K562 (cell line): ENCODE results near the gene SFXN2. TPM values are rescaled to one million over a fixed set of nuclear protein-coding genes. Genes with fewer than 3 reads are reported as not detected.

Experiments
- ATAC-seq: fragments of 200-7000 bp; cut with Tn5 transposase; 3 replicates; pipeline ENCODE4 v1.9.1; 2020; ENCODE audit warnings: moderate library complexity
- Bru-seq: library from RNA; stranded (reverse); fragments of 400-500 nt; gene quantifications from one replicate; lab custom pipeline; 2021; lab: Mats Ljungman, UMichigan
- BruChase-seq, 2 experiments: library from RNA; stranded (reverse); fragments of 400-500 nt; gene quantifications; one replicate each; lab custom pipeline; 2021; lab: Mats Ljungman, UMichigan
- BruUV-seq: library from RNA; stranded (reverse); fragments of 400-500 nt; replicated peaks from 2 replicates; lab custom pipeline; 2021; lab: Mats Ljungman, UMichigan
- CTCF ChIA-PET: fragments of 300-600 bp; formaldehyde crosslinking; extraction: SDS; loops from one replicate; lab custom pipeline; 2021; ENCODE audit warnings: low intra/inter-chr PET ratio; lab: Yijun Ruan, JAX
- POLR2A ChIA-PET: fragments of 300-600, 350-650 bp; sonication (Branson Sonifier 250); formaldehyde crosslinking; extraction: SDS; loops from one replicate; lab custom pipeline; 2021; ENCODE audit warnings: antibody characterized with exemption, inconsistent platforms; lab: Yijun Ruan, JAX
- DNase-seq, 4 experiments: peaks; one replicate each; pipeline versions ENCODE4 v3.0.0 to v3.0.0-alpha.2; 2011 to 2018; ENCODE audit warnings: low spot score in 3 of 4, mixed read lengths in 3 of 4; ENCODE audit errors: extremely low read depth in 1 of 4
- FAIRE-seq: peaks from 2 replicates; lab custom pipeline; 2011; peaks lifted over from hg19 to GRCh38; lab: Jason Lieb, UNC
- H2AFZ ChIP-seq: 2 replicates; pipeline ENCODE4 v1.6.0; 2011; ENCODE audit warnings: low read depth, low read length, control low read depth, inconsistent platforms
- H3K27ac ChIP-seq: fragments of 200-600 bp; 3 replicates; pipeline ENCODE4 v1.8.0; 2011; ENCODE audit warnings: low read depth, mild to moderate bottlenecking, control low read depth, inconsistent platforms, low read length, moderate library complexity, mixed read lengths; ENCODE audit errors: extremely low read depth
- H3K27me3 ChIP-seq, 2 experiments: fragments of 300-600 bp in 1 of 2; 2 replicates in 1 of 2; 3 replicates in 1 of 2; pipeline versions ENCODE4 v1.6.0 to v1.8.0; 2011; ENCODE audit warnings: inconsistent platforms in 2 of 2, low read length in 2 of 2, mild to moderate bottlenecking in 1 of 2, mixed read lengths in 1 of 2, moderate library complexity in 1 of 2; ENCODE audit not compliant: control insufficient read depth in 2 of 2, insufficient read depth in 2 of 2
- H3K36me3 ChIP-seq: fragments of 300-600 bp; 3 replicates; pipeline ENCODE4 v1.8.0; 2011; ENCODE audit warnings: mild to moderate bottlenecking, low read length, inconsistent platforms; ENCODE audit not compliant: control insufficient read depth, insufficient read depth
- H3K4me1 ChIP-seq, 2 experiments: fragments of 200-600 bp in 1 of 2; replicated peaks in 1 of 2; 2 replicates in 1 of 2; 3 replicates in 1 of 2; pipeline versions ENCODE4 v1.5.1 to v1.8.0; 2011; ENCODE audit warnings: inconsistent platforms in 2 of 2, low read length in 2 of 2, mild to moderate bottlenecking in 1 of 2, mixed read lengths in 1 of 2, moderate library complexity in 1 of 2; ENCODE audit not compliant: control insufficient read depth in 2 of 2, insufficient read depth in 2 of 2
- H3K4me2 ChIP-seq: 2 replicates; pipeline ENCODE4 v1.6.1; 2011; ENCODE audit warnings: low read length, control low read depth, inconsistent platforms, mixed read lengths; ENCODE audit not compliant: insufficient read depth
- H3K4me3 ChIP-seq: fragments of 200-600 bp; sonication (generic), shearing (Covaris generic); 2 replicates; pipeline ENCODE4 v1.5.1; 2016; ENCODE audit warnings: control low read depth, inconsistent platforms
- H3K79me2 ChIP-seq: fragments of 200-600 bp; 3 replicates; pipeline ENCODE4 v1.8.0; 2011; ENCODE audit warnings: low read length, inconsistent platforms; ENCODE audit not compliant: control insufficient read depth, insufficient read depth
- H3K9ac ChIP-seq, 2 experiments: 2 replicates each; pipeline versions ENCODE4 v1.6.0 to v1.6.1; 2011; ENCODE audit warnings: low read depth in 2 of 2, low read length in 2 of 2, control low read depth in 1 of 2, inconsistent platforms in 1 of 2, mild to moderate bottlenecking in 1 of 2, mixed read lengths in 1 of 2; ENCODE audit not compliant: insufficient read depth in 1 of 2
- H3K9me1 ChIP-seq: one replicate; pipeline ENCODE4 v1.6.0; 2011; ENCODE audit warnings: inconsistent platforms, mild to moderate bottlenecking, low read length, moderate library complexity; ENCODE audit not compliant: control insufficient read depth, insufficient read depth
- H3K9me3 ChIP-seq: replicated peaks from 2 replicates; pipeline ENCODE4 v1.5.1; 2011; ENCODE audit warnings: low read depth, low read length, inconsistent platforms; ENCODE audit not compliant: control insufficient read depth, insufficient read depth
- H4K20me1 ChIP-seq: replicated peaks from 2 replicates; pipeline ENCODE4 v1.6.1; 2011; ENCODE audit warnings: low read length, inconsistent platforms, mixed read lengths; ENCODE audit not compliant: control insufficient read depth, insufficient read depth
- CTBP1 ChIP-seq: fragments of 450-650 bp; IDR thresholded peaks from 2 replicates; pipeline ENCODE4 v1.6.1; 2016; ENCODE audit warnings: borderline replicate concordance
- MAX ChIP-seq: sonication (generic); formaldehyde crosslinking; IDR thresholded peaks from 2 replicates; pipeline ENCODE4 v1.9.0; 2022; ENCODE audit warnings: mild to moderate bottlenecking, missing genetic modification reagents
- POLR2A ChIP-seq: fragments of 450-650 bp; conservative IDR thresholded peaks from 2 replicates; pipeline ENCODE4 v1.6.1; 2016
- SUPT5H ChIP-seq: fragments of 450-650 bp; IDR thresholded peaks from 2 replicates; pipeline ENCODE4 v1.6.1; 2016
- YY1 ChIP-seq, 3 experiments: IDR thresholded peaks; 2 replicates each; pipeline ENCODE4 v1.6.1; 2011; ENCODE audit warnings: low read length in 2 of 3, mild to moderate bottlenecking in 2 of 3, moderate library complexity in 2 of 3, borderline replicate concordance in 1 of 3, control low read depth in 1 of 3, low read depth in 1 of 3; ENCODE audit not compliant: insufficient read depth in 3 of 3, insufficient replicate concordance in 2 of 3, control insufficient read depth in 1 of 3, insufficient read length in 1 of 3; ENCODE audit errors: extremely low read depth in 1 of 3
- WGBS: fragments of 100-300 bp; shearing (Covaris generic); methylation state at CpG from one replicate; pipeline ENCODE4 v1.1.6; 2016; ENCODE audit warnings: low coverage, mixed read lengths; ENCODE audit not compliant: insufficient coverage; ENCODE audit errors: missing lambda C conversion rate; 5-methylcytosine and 5-hydroxymethylcytosine counted together
- in situ Hi-C: fragments of 300-500 bp; cut with MboI; formaldehyde crosslinking; loops from 4 replicates; pipeline ENCODE4 v1.15.0; 2018; ENCODE audit warnings: inconsistent platforms, mixed read lengths
- intact Hi-C: fragments of 100-400 bp; cut with micrococcal nuclease; formaldehyde crosslinking; loops from 2 replicates; pipeline ENCODE4 v1.14.2; 2022
- long read RNA-seq, 3 experiments: library from polyadenylated mRNA in 2 of 3; library from RNA in 1 of 3; unstranded in 2 of 3; stranded (forward) in 1 of 3; transcript quantifications; one replicate each; pipeline ENCODE4 v2.0.0, GENCODE V29; 2019 to 2022
- polyA minus RNA-seq, 3 experiments: library from RNA; depleted of rRNA, polyadenylated mRNA; stranded (reverse); fragments of >200 nt; gene quantifications; 2 replicates each; pipeline ENCODE4 v1.2.3, GENCODE V29; 2011
- polyA plus RNA-seq, 8 experiments: library from polyadenylated mRNA; depleted of rRNA in 4 of 8; stranded (reverse) in 5 of 8; unstranded in 3 of 8; fragments of >200 nt; fragmentation: Nextera tagmentation in 2 of 8; fragmentation: Illumina TruSeq in 1 of 8; extraction: Ambion mirVana in 2 of 8; extraction: Trizol in 1 of 8; gene quantifications; 2 replicates each; pipeline versions ENCODE4 v1.2.1 to v1.2.3, GENCODE V29; 2011 to 2014; ENCODE audit warnings: inconsistent platforms in 1 of 8, missing spikeins in 1 of 8
- total RNA-seq, 7 experiments: library from RNA; depleted of rRNA in 6 of 7; stranded (reverse); fragments of >200 nt in 6 of 7; fragmentation: Illumina TruSeq in 2 of 7; extraction: Trizol in 2 of 7; gene quantifications; 2 replicates each; pipeline versions ENCODE4 v1.2.1 to v1.2.3, GENCODE V29; 2011 to 2021; ENCODE audit warnings: low replicate concordance in 1 of 7
- TF ChIP-seq, protein P1 (sequence below): fragments of 450-650 bp; IDR thresholded peaks from 2 replicates; pipeline ENCODE4 v1.6.1; 2016; ENCODE audit warnings: borderline replicate concordance
- TF ChIP-seq, protein P2 (sequence below): sonication (generic); formaldehyde crosslinking; IDR thresholded peaks from 2 replicates; pipeline ENCODE4 v1.8.0; 2022; ENCODE audit warnings: mild to moderate bottlenecking, missing genetic modification reagents

The SFXN2 gene
- total RNA-seq (2011; cell fraction: chromatin; rRNA removed; ENCODE audit: low replicate concordance), result 14.9 and 58.6 TPM in 2 replicates
- 43.2 and 44.1 TPM in 2 replicates for total RNA-seq (2011; cell fraction: nucleolus; rRNA removed)
- total RNA-seq (2011; cell fraction: nucleoplasm; rRNA removed), result 24.3 and 31.1 TPM in 2 replicates
- total RNA-seq (2014; rRNA removed), result 7.3 and 11.4 TPM in 2 replicates
- total RNA-seq (2014; rRNA removed; fragmentation: Illumina TruSeq; extraction: Trizol), result 17.1 and 22.5 TPM in 2 replicates
- 14.6 and 15.7 TPM in 2 replicates for total RNA-seq (2015; rRNA removed; fragmentation: Illumina TruSeq; extraction: Trizol)
- 20.6 and 23.8 TPM in 2 replicates for total RNA-seq (2021)
- 10.7 and 14.5 TPM in 2 replicates for polyA plus RNA-seq (2011; rRNA removed)
- 14.2 and 18.2 TPM in 2 replicates for polyA plus RNA-seq (2011; cell fraction: cytosol; rRNA removed)
- polyA plus RNA-seq (2011; cell fraction: nucleus; rRNA removed), result 15.5 and 26.3 TPM in 2 replicates
- 8.3 and 15.5 TPM in 2 replicates for polyA plus RNA-seq (2012)
- polyA plus RNA-seq (2014; fragmentation: Illumina TruSeq; extraction: Trizol), result 23.7 and 24.1 TPM in 2 replicates
- 10 to 100 TPM; 12.0 to 20.4 TPM for polyA plus RNA-seq (2014; fragmentation: Nextera tagmentation; extraction: Ambion mirVana)
- 13.9 and 23.3 TPM in 2 replicates for polyA plus RNA-seq (2014; rRNA removed)
- 12.0 and 24.9 TPM in 2 replicates for polyA minus RNA-seq (2011; rRNA and poly(A)+ RNA removed)
- 13.3 and 15.2 TPM in 2 replicates for polyA minus RNA-seq (2011; cell fraction: cytosol; rRNA and poly(A)+ RNA removed)
- polyA minus RNA-seq (2011; cell fraction: nucleus; rRNA and poly(A)+ RNA removed), result 20.9 and 24.4 TPM in 2 replicates
- percentile 69 among the genes with signal in this experiment for Bru-seq, nascent RNA
- percentile 51 among the genes with signal in this experiment for BruChase-seq, experiment 1, labeled RNA remaining after a 2-hour chase
- BruChase-seq, experiment 2, labeled RNA remaining after a 6-hour chase, result percentile 46 among the genes with signal in this experiment
- long read RNA-seq, experiment 1, full-length matches to known transcripts, result 34 of 56 reads
- long read RNA-seq, experiment 1, partial matches to known transcripts, result 7 of 56 reads
- long read RNA-seq, experiment 1, other reads (novel, unspliced or antisense), result 15 of 56 reads
- long read RNA-seq, experiment 2, full-length matches to known transcripts, result 6 of 20 reads
- long read RNA-seq, experiment 2, partial matches to known transcripts, result 2 of 20 reads
- long read RNA-seq, experiment 2, other reads (novel, unspliced or antisense), result 12 of 20 reads
- long read RNA-seq, experiment 3, full-length matches to known transcripts, result 4 of 7 reads
- long read RNA-seq, experiment 3, partial matches to known transcripts, result 2 of 7 reads
- long read RNA-seq, experiment 3, other reads (novel, unspliced or antisense), result 1 of 7 reads

DNA sequence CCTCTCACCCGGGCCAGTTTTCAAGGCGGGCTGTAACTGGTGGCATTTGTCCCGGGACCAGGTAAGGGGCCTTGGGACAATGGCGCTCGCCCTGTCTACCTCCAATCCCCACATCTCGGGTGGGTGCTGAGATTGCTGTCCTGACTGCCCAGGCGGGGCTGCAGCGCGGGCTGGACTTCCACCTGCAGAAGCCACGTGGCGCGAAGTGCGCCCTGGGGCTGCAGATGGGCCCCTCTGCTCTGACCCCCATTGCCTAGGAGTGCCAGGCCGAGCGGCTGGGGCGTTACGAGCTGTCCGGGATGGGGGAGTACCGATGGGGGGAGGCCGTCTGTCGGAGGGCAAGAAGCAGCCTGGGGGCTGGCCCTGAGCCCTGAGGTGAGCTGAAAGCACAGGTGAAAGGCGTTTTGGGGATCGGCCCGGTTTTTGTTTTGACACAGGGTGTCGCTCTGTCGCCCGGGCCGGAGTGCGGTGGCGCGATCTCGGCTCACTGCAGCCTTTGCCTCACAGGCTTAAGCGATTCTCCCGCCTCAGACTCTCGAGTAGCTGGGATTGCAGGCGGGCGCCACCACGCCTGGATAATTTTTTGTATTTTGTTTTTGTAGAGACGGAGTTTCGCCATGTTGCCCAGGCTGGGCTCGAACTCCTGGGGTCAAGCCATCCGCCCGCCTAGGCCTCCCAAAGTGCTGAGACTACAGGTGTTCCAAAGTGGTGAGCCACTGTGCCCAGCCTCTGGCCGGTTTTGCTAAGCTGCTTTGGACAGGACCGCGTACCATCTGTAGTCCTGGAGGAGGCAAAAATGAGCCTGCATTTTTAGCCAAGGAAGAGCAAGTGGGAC is at the start of gene SFXN2:
SFXN2 (plus strand) TSS at position 16 of the 835 bp plus-strand sequence. CDS start 12,001 bp downstream, outside the sequence.
- H3K9ac ChIP-seq, result peak within 1 kb of the TSS; percentile 71 to 91
- H3K4me2 ChIP-seq, result peak within 1 kb of the TSS; percentile 87
- H4K20me1 ChIP-seq, result no peaks in the 10 kb centered on the region
- H3K4me1 ChIP-seq, result peaks cover 20% of the 10 kb centered on the region in 2 experiments; a peak in 4 of 5 replicates
- POLR2A ChIA-PET, result interaction anchor here (0.5 to 1.6 kb wide), 6 partner anchors 10 to 233 kb away, joined by 3 to 5 read pairs (median 3); partner anchors contain the start of genes TRIM8 and WBP1L
- FAIRE-seq (no peak), DNase-seq (peak in 1 of 4 experiments; percentile 66), ATAC-seq (peak; percentile 31)
- CTCF ChIA-PET, result no interaction called here
- H2AFZ ChIP-seq, result peak within 1 kb of the TSS; percentile 87
- WGBS, result 1% methylated on average over 32 of the region's 46 CpGs
- no peaks in the 10 kb centered on the region for H3K9me1 ChIP-seq
- no peaks in the 10 kb centered on the region for H3K27me3 ChIP-seq
- H3K4me3 ChIP-seq, result peak within 1 kb of the TSS; percentile 95
- H3K9me3 ChIP-seq, result no peaks in the 10 kb centered on the region
- intact Hi-C loops, result loop anchor here (5.0 kb wide), 2 partner anchors 43 to 68 kb away; no protein-coding TSS in a partner anchor
- H3K79me2 ChIP-seq, result peaks cover 81% of the 10 kb centered on the region
- H3K27ac ChIP-seq, result peak within 1 kb of the TSS; percentile 83
- TSS peak; percentile 71 for BruUV-seq
- H3K36me3 ChIP-seq, result peaks cover 21% of the 10 kb centered on the region
- in situ Hi-C loops, result no loop called here
- peak; percentile 64 for TF ChIP-seq SUPT5H
- peak; percentile 47; the same call in 1 of the 2 replicates for TF ChIP-seq CTBP1
- TF ChIP-seq, protein P1, sequence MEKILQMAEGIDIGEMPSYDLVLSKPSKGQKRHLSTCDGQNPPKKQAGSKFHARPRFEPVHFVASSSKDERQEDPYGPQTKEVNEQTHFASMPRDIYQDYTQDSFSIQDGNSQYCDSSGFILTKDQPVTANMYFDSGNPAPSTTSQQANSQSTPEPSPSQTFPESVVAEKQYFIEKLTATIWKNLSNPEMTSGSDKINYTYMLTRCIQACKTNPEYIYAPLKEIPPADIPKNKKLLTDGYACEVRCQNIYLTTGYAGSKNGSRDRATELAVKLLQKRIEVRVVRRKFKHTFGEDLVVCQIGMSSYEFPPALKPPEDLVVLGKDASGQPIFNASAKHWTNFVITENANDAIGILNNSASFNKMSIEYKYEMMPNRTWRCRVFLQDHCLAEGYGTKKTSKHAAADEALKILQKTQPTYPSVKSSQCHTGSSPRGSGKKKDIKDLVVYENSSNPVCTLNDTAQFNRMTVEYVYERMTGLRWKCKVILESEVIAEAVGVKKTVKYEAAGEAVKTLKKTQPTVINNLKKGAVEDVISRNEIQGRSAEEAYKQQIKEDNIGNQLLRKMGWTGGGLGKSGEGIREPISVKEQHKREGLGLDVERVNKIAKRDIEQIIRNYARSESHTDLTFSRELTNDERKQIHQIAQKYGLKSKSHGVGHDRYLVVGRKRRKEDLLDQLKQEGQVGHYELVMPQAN, result peak; percentile 98
- TF ChIP-seq MAX, result peak; percentile 97
- peak in 1 of 3 experiments; percentile 12 for TF ChIP-seq YY1 (IDR thresholded peaks at IDR 0.05; ENCODE audit: borderline replicate concordance in 1 of 3, control insufficient read depth in 1 of 3, extremely low read depth in 1 of 3, insufficient read depth in 3 of 3, insufficient read length in 1 of 3, insufficient replicate concordance in 2 of 3, low read depth in 1 of 3, low read length in 2 of 3)
- TF ChIP-seq POLR2A, result peak; percentile 80
- TF ChIP-seq, protein P2, sequence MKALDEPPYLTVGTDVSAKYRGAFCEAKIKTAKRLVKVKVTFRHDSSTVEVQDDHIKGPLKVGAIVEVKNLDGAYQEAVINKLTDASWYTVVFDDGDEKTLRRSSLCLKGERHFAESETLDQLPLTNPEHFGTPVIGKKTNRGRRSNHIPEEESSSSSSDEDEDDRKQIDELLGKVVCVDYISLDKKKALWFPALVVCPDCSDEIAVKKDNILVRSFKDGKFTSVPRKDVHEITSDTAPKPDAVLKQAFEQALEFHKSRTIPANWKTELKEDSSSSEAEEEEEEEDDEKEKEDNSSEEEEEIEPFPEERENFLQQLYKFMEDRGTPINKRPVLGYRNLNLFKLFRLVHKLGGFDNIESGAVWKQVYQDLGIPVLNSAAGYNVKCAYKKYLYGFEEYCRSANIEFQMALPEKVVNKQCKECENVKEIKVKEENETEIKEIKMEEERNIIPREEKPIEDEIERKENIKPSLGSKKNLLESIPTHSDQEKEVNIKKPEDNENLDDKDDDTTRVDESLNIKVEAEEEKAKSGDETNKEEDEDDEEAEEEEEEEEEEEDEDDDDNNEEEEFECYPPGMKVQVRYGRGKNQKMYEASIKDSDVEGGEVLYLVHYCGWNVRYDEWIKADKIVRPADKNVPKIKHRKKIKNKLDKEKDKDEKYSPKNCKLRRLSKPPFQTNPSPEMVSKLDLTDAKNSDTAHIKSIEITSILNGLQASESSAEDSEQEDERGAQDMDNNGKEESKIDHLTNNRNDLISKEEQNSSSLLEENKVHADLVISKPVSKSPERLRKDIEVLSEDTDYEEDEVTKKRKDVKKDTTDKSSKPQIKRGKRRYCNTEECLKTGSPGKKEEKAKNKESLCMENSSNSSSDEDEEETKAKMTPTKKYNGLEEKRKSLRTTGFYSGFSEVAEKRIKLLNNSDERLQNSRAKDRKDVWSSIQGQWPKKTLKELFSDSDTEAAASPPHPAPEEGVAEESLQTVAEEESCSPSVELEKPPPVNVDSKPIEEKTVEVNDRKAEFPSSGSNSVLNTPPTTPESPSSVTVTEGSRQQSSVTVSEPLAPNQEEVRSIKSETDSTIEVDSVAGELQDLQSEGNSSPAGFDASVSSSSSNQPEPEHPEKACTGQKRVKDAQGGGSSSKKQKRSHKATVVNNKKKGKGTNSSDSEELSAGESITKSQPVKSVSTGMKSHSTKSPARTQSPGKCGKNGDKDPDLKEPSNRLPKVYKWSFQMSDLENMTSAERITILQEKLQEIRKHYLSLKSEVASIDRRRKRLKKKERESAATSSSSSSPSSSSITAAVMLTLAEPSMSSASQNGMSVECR, result peak; percentile 90
